ENCODE measurements around the gene FMNL2. TPM values are rescaled to one million over a fixed set of nuclear protein-coding genes. Genes with fewer than 3 reads are reported as not detected.

The FMNL2 gene
- total RNA-seq, 1 experiment from 2014 or later = 28.1 TPM

DNA sequence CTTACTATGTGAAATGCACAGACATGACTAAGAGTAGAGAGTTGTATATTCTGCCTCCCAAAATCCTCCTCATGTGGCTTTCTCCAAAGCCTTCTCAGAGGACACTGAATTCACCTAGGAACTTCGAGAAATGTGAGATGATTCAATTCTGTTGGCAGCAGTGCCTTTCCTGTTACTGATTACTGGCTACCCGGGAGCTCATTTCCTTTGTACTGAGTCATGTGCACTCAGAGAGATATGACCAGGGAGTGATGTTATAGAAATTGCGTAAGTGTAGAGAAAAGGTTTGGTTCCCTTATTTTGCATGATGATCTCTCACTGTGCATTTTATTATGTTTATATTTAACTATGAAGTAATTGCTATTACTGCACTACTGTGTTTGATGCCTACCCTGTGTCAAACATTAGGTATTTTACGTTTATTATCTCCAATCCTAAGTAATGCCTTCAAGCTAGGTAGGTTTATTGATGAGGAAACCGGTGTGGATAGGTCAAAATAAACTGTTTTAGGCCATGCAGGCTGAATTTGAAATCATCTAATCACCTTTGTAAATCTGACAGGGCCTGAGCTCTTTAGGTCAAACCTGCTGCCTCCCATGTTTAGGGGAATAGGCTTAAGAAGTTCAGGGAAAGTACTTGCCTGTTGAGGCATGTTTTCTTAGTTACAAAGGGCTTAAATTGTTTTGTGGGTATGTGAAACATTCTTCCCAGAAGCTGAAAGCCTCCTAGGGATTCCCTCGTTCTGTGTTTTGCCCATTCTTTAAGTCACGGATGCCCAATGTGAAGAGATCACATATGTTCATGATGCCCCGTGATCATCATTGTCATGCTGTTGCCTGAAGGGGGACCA, 86.8 kb downstream of the FMNL2 start:
- Histone ChIP-seq H3K4me2 (ENCODE audit: low read length) (peak overlapping the region; percentile 63), H3K79me2 (ENCODE audit: insufficient read depth, low read length) (peaks cover 22% of the 10 kb centered on the region), H3K4me1 (ENCODE audit: control insufficient read depth in 1 of 2, insufficient read depth in 2 of 2, low read length in 2 of 2) (peaks cover 13 to 22% of the 10 kb centered on the region in 2 experiments), H2AFZ (ENCODE audit: low read depth, low read length, poor library complexity, severe bottlenecking) (no peak overlapping the region), H3K9ac (ENCODE audit: low read length) (0 out of 2 replicates have a peak overlapping the region, but pooled peaks have one; percentile 16), H3K27ac (ENCODE audit: low read depth, low read length) (peak overlapping the region; percentile 52; the same call in 1 of the 2 replicates), H3K27me3 (ENCODE audit: insufficient read depth, low read length) (no peaks in the 10 kb centered on the region), H3K36me3 (ENCODE audit: control insufficient read depth in 1 of 2, insufficient read depth in 2 of 2, low read length in 2 of 2) (no peaks in the 10 kb centered on the region), H3K9me2 (ENCODE audit: insufficient read depth) (no peaks in the 10 kb centered on the region), H4K20me1 (ENCODE audit: insufficient read depth) (no peaks in the 10 kb centered on the region), H3K4me3 (replicated peaks in 1 of 2; ENCODE audit: low read depth in 1 of 2, low read length in 2 of 2) (peak overlapping the region in 1 of 2 experiments; percentile 15; a peak in 2 of 4 replicates), H3K9me3 (ENCODE audit: control insufficient read depth in 1 of 2, insufficient read depth in 1 of 2, low read depth in 1 of 2, low read length in 2 of 2) (no peaks in the 10 kb centered on the region)
- RAD21 ChIA-PET (ENCODE audit: low non-redundant PET in 1 of 2, low total read pairs in 2 of 2, uncharacterized antibody in 2 of 2, unreplicated experiment in 2 of 2) = no interaction called here
- CTCF ChIA-PET = no interaction called here
- no TSS peak for BruUV-seq (replicated peaks)
- POLR2A ChIA-PET = no interaction called here
- intact Hi-C loops (cut with micrococcal nuclease) = no loop called here
- peak; percentile 94 for ATAC-seq
- DNase-seq (ENCODE audit: low read depth, low spot score) = peak; percentile 75
- no peak for TF ChIP-seq ZFX (IDR thresholded peaks at IDR 0.05)
- peak; percentile 81 for TF ChIP-seq JUND (IDR thresholded peaks at IDR 0.05)
- no peak for TF ChIP-seq POLR2A (IDR thresholded peaks at IDR 0.05; ENCODE audit: borderline replicate concordance, extremely low read depth, insufficient read depth, insufficient read length)
- peak; percentile 53; the same call in 1 of the 2 replicates for TF ChIP-seq SIN3A (IDR thresholded peaks at IDR 0.05; ENCODE audit: low read depth)
- no peak; the same call in 1 of the 2 replicates for TF ChIP-seq ELF1 (IDR thresholded peaks at IDR 0.05; ENCODE audit: borderline replicate concordance, low read depth)
- TF ChIP-seq EZH2 (IDR thresholded peaks at IDR 0.05) = no peak
- no peak for TF ChIP-seq SRF (IDR thresholded peaks at IDR 0.05; ENCODE audit: low read depth)
- no peak for TF ChIP-seq EGR1 (IDR thresholded peaks at IDR 0.05; ENCODE audit: low read depth)
- TF ChIP-seq CEBPB (IDR thresholded peaks at IDR 0.05; ENCODE audit: low read depth) = peak; percentile 98
- TF ChIP-seq SP1 (IDR thresholded peaks at IDR 0.05; ENCODE audit: low read depth) = peak; percentile 70
- TF ChIP-seq, protein P1, sequence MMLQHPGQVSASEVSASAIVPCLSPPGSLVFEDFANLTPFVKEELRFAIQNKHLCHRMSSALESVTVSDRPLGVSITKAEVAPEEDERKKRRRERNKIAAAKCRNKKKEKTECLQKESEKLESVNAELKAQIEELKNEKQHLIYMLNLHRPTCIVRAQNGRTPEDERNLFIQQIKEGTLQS (IDR thresholded peaks at IDR 0.05) = no peak
- no peak for TF ChIP-seq ZNF274 (IDR thresholded peaks at IDR 0.05; ENCODE audit: low read depth, low read length)
- TF ChIP-seq YY1 (IDR thresholded peaks at IDR 0.05; ENCODE audit: extremely low read depth, insufficient replicate concordance, low read depth, low read length) = peak; percentile 25
- TF ChIP-seq FOSL1 (IDR thresholded peaks at IDR 0.05; ENCODE audit: low read depth) = peak; percentile 83
- TF ChIP-seq, protein P2, sequence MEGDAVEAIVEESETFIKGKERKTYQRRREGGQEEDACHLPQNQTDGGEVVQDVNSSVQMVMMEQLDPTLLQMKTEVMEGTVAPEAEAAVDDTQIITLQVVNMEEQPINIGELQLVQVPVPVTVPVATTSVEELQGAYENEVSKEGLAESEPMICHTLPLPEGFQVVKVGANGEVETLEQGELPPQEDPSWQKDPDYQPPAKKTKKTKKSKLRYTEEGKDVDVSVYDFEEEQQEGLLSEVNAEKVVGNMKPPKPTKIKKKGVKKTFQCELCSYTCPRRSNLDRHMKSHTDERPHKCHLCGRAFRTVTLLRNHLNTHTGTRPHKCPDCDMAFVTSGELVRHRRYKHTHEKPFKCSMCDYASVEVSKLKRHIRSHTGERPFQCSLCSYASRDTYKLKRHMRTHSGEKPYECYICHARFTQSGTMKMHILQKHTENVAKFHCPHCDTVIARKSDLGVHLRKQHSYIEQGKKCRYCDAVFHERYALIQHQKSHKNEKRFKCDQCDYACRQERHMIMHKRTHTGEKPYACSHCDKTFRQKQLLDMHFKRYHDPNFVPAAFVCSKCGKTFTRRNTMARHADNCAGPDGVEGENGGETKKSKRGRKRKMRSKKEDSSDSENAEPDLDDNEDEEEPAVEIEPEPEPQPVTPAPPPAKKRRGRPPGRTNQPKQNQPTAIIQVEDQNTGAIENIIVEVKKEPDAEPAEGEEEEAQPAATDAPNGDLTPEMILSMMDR (IDR thresholded peaks at IDR 0.05 in 2 of 3, conservative IDR thresholded peaks at IDR 0.05 in 1 of 3; ENCODE audit: borderline replicate concordance in 1 of 3, insufficient read depth in 1 of 3, low read depth in 2 of 3, low read length in 2 of 3) = no peak
- TF ChIP-seq CBX3 (IDR thresholded peaks at IDR 0.05; ENCODE audit: low read depth) = peak; percentile 91; the same call in 1 of the 2 replicates
- peak; percentile 44 for TF ChIP-seq TCF7L2 (IDR thresholded peaks at IDR 0.05; ENCODE audit: borderline replicate concordance, extremely low read depth, insufficient read depth, insufficient read length)
- TF ChIP-seq, protein P3, sequence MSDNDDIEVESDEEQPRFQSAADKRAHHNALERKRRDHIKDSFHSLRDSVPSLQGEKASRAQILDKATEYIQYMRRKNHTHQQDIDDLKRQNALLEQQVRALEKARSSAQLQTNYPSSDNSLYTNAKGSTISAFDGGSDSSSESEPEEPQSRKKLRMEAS (IDR thresholded peaks at IDR 0.05) = peak; percentile 76
- TF ChIP-seq POLR2AphosphoS5 (IDR thresholded peaks at IDR 0.05; ENCODE audit: low read depth, low read length) = peak; percentile 36; the same call in 1 of the 2 replicates
- TF ChIP-seq, protein P4, sequence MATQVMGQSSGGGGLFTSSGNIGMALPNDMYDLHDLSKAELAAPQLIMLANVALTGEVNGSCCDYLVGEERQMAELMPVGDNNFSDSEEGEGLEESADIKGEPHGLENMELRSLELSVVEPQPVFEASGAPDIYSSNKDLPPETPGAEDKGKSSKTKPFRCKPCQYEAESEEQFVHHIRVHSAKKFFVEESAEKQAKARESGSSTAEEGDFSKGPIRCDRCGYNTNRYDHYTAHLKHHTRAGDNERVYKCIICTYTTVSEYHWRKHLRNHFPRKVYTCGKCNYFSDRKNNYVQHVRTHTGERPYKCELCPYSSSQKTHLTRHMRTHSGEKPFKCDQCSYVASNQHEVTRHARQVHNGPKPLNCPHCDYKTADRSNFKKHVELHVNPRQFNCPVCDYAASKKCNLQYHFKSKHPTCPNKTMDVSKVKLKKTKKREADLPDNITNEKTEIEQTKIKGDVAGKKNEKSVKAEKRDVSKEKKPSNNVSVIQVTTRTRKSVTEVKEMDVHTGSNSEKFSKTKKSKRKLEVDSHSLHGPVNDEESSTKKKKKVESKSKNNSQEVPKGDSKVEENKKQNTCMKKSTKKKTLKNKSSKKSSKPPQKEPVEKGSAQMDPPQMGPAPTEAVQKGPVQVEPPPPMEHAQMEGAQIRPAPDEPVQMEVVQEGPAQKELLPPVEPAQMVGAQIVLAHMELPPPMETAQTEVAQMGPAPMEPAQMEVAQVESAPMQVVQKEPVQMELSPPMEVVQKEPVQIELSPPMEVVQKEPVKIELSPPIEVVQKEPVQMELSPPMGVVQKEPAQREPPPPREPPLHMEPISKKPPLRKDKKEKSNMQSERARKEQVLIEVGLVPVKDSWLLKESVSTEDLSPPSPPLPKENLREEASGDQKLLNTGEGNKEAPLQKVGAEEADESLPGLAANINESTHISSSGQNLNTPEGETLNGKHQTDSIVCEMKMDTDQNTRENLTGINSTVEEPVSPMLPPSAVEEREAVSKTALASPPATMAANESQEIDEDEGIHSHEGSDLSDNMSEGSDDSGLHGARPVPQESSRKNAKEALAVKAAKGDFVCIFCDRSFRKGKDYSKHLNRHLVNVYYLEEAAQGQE (IDR thresholded peaks at IDR 0.05; ENCODE audit: low read depth) = no peak
- TF ChIP-seq RAD21 (IDR thresholded peaks at IDR 0.05; ENCODE audit: low read depth) = peak; percentile 36
- no peak for TF ChIP-seq EZH2phosphoT487 (IDR thresholded peaks at IDR 0.05; ENCODE audit: borderline replicate concordance)

Measured in HCT116 (cell line).